ENCODE data around the gene CD46. TPM values are rescaled to one million over a fixed set of nuclear protein-coding genes. Genes with fewer than 3 reads are reported as not detected.
"Not testable (repeated sequence)": the region's sequence is repeated elsewhere in the genome, so short reads cannot be mapped to it uniquely, and the experiment has no call there.

Gene CD46
- total and polyA plus RNA-seq, 8 donors: 208 to 342 (median 264) TPM

DNA sequence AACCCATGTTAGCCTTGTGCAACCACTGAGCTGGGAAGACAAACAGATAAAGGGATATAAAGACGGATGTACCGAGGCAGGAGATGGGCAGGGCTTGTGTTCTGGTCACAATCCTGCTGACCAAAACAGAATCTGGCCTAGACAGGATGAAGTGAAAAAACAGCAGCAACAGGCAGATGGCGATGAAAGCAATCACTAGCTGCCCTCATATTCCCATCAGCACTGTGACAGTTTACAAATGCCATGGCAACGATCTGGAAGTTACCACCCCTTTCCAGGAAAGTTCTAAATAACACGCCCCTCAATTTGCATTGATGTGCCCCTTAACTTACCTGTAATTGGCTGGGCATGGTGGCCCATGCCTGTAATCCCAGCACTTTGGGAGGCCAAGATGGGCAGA, 40.6 kb upstream of the CD46 start:
- Histone ChIP-seq H3K9me3 (no peaks in the 10 kb centered on the region), H3K4me1 (no peaks in the 10 kb centered on the region), H3K27me3 (no peaks in the 10 kb centered on the region), H3K4me3 (no peak overlapping the region), H3K27ac (no peak overlapping the region), H3K36me3 (no peaks in the 10 kb centered on the region)
- DNase-seq (peak in 1 of 4 donors; percentile 3), ATAC-seq (peak; percentile 45)
- TF ChIP-seq, protein P1, sequence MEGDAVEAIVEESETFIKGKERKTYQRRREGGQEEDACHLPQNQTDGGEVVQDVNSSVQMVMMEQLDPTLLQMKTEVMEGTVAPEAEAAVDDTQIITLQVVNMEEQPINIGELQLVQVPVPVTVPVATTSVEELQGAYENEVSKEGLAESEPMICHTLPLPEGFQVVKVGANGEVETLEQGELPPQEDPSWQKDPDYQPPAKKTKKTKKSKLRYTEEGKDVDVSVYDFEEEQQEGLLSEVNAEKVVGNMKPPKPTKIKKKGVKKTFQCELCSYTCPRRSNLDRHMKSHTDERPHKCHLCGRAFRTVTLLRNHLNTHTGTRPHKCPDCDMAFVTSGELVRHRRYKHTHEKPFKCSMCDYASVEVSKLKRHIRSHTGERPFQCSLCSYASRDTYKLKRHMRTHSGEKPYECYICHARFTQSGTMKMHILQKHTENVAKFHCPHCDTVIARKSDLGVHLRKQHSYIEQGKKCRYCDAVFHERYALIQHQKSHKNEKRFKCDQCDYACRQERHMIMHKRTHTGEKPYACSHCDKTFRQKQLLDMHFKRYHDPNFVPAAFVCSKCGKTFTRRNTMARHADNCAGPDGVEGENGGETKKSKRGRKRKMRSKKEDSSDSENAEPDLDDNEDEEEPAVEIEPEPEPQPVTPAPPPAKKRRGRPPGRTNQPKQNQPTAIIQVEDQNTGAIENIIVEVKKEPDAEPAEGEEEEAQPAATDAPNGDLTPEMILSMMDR (IDR thresholded peaks at IDR 0.05): no peak
- intact Hi-C loops (cut with DNase I): no loop called here

DNA sequence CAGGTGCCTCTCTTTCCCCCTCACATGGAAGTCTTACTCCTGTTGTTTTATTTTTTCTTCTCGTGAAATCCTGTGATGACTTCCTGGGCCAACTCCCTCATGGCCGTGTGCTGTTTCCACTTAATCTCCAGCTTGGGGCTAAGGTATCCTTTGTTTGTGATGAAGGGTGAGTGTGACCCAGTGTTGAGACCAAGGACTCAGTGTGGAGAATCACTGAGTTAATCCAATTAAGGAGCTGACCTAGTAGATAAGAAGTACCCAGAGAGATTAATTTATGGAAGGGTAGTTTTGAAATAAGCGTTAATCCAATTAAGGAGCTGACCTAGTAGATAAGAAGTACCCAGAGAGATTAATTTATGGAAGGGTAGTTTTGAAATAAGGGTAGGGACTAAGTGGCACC, 39.2 kb upstream of the CD46 start:
- ATAC-seq; DNase-seq; intact Hi-C loops (cut with DNase I); H3K27me3 ChIP-seq; H3K9me3 ChIP-seq; H3K36me3 ChIP-seq; H3K4me1 ChIP-seq; H3K4me3 ChIP-seq; H3K27ac ChIP-seq: not testable (repeated sequence)

DNA sequence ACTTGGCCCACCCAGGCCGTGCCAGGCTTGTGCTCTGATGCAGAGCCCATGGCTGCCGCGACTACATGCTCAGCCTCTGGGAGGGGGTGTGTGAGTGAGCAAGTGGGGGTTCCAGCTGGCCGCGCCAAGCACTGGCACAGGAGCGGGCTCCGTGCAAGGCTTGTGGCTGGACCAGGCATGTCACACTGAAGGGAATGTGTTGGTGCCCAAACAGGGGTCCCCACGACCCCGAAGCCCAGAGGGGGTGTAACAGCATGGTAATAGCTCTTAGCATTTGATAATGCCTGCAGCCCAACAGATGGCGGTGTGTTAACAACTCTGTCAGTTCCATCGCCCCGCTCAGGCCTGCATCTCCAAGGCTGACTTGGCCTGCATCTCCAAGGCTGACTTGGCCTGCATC, 38.3 kb upstream of the CD46 start:
- no peak for ATAC-seq

DNA sequence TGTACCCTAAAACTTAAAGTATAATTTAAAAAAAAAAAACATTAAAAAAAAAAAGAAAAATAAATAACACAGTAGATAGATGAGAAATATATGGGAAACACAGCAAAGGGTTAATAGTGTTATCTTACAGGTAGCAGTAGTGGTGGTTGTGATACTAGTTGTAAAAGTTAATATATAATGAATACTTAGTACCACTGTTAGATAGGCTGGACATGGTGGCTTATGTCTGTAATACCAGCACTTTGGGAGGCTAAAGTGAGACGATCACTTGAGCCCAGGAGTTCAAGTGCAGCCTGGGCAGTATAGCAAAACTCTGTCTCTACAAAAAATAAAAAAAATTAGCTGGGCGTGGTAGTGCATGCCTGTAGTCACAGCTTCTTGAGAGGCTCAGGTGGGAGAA, 32.6 kb upstream of the CD46 start:
- intact Hi-C loops (cut with DNase I): no loop called here
- H3K9me3 ChIP-seq: no peaks in the 10 kb centered on the region
- H3K27me3 ChIP-seq: no peaks in the 10 kb centered on the region
- no peak overlapping the region for H3K27ac ChIP-seq
- peaks cover 0 to 7% of the 10 kb centered on the region in 2 donors for H3K4me1 ChIP-seq
- TF ChIP-seq, protein P1 (IDR thresholded peaks at IDR 0.05): no peak
- no peaks in the 10 kb centered on the region for H3K36me3 ChIP-seq
- H3K4me3 ChIP-seq: no peak overlapping the region
- no peak for ATAC-seq
- no peak for DNase-seq

More for the DNA sequence above, 38.3 kb upstream of the CD46 start:
- H3K36me3 ChIP-seq: no peaks in the 10 kb centered on the region
- intact Hi-C loops (cut with DNase I): no loop called here
- TF ChIP-seq, protein P1 (IDR thresholded peaks at IDR 0.05): no peak
- no peaks in the 10 kb centered on the region for H3K4me1 ChIP-seq
- H3K27ac ChIP-seq: no peak overlapping the region
- no peak overlapping the region for H3K4me3 ChIP-seq
- H3K9me3 ChIP-seq: no peaks in the 10 kb centered on the region
- no peaks in the 10 kb centered on the region for H3K27me3 ChIP-seq
- no peak for DNase-seq

DNA sequence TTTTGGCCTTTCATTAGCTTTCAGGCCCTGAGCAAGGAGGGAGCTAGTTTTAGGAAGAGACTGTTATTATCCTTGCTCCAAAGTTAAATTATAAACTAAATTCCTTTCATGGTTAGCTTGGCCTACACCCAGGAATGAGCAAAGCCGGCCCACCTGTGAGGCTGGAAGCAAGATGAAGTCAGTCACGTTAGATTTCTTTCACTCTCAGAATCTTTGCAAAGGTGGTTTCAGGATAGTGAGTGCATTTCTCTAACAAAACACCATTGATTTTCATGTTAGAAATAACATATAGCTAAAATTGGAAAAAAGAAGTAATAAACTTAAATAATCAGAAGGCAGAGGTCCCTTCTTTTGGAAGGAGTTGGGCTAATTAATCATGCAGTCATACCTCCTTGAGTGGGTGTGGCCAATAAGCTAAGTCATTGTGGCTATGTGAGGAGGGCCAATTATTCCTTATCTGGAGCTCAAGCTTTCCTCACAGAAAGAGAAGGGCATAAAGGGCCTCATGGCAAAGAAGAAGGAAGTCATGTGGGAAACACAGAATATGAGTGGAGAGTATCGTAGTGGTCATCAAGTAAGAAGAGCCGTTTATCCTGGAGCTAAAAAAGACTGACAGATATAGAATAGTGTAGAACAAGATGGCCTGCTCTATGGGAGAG, 23.5 kb upstream of the CD46 start:
- DNase-seq; H3K4me3 ChIP-seq; H3K27ac ChIP-seq; ATAC-seq; H3K36me3 ChIP-seq; intact Hi-C loops (cut with DNase I); H3K4me1 ChIP-seq; H3K9me3 ChIP-seq; H3K27me3 ChIP-seq: not testable (repeated sequence)

DNA sequence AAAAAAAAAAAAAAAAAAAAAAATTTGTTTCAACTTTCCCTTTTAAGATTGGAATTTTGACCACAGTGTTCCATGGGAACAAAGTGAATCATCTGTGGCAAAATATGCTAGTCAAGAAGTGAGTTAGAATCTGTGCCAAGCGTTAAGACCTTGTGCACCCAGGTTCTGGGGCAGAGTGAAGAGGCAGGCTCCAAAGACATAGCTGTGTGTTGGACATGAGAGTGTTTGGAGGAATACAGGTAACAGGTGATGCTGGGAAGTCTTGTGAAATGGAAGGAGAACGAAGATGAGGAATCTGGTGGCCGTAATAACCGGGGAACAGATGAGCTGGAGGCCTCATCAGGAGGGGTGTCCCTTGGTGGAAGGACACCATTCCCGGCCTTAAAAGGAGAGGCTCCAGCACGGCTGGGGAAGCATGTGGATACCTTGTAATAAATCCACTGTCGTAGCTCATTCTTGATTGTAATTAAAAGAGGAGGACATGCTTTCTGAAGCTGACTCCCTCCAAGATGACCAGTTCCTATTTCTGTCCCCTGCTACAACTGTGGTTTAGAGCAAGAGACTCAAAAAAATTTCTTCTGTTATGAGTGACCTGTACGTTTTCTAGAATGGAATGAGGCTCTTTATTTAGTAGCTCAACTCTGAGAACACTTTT, 14.2 kb upstream of the CD46 start:
- peak; percentile 13 for ATAC-seq
- peak overlapping the region in 1 of 2 donors; percentile 18 for H3K27ac ChIP-seq
- H3K4me1 ChIP-seq; intact Hi-C loops (cut with DNase I); H3K36me3 ChIP-seq; H3K4me3 ChIP-seq; DNase-seq; H3K27me3 ChIP-seq; H3K9me3 ChIP-seq: not testable (repeated sequence)

DNA sequence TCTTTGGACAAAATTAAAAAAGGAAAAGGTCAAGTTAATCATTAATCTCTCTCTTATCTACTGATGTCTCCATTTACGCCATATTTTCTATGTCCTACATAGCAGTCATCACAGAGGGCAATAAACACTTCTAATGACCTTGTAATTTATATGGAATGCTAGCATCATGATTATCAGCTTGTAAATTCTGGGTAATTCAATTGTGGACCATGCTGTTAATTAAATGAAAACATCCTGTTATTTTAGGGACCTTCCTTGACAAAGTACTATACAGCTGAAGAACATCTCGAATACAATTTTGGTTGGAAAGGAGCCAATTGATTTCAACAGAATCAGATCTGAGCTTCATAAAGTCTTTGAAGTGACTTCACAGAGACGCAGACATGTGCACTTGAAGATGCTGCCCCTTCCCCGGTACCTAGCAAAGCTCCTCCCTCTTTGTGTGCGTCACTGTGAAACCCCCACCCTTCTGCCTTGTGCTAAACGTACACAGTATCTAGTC, 13.6 kb upstream of the CD46 start:
- H3K36me3 ChIP-seq; H3K4me1 ChIP-seq; H3K27me3 ChIP-seq; intact Hi-C loops (cut with DNase I); H3K4me3 ChIP-seq; DNase-seq; H3K9me3 ChIP-seq: not testable (repeated sequence)
- peak; percentile 33 for ATAC-seq
- peak overlapping the region in 1 of 2 donors; percentile 18 for H3K27ac ChIP-seq
